Activated CD4-positive, CD25-positive, alpha-beta regulatory T cell treated with anti-CD3 and anti-CD28 coated beads, Interleukin-2, amount 50 U/mL, for 24 hours (primary cell): ENCODE measurements around the gene CHCHD5.
A peak's percentile ranks its signal among the peaks of the same experiment; 100 is the strongest.
"Not testable (repeated sequence)": the region's sequence is repeated elsewhere in the genome, so short reads cannot be mapped to it uniquely, and the experiment has no call there.

ENCODE experiments used
- ATAC-seq, 2 donors: fragments of 150-1000 bp; cut with Tn5 transposase; one replicate each; pipeline ENCODE4 v1.10.0; 2021; ENCODE audit warnings: mild to moderate bottlenecking in 1 of 2, moderate library complexity in 1 of 2

The CHCHD5 gene

DNA sequence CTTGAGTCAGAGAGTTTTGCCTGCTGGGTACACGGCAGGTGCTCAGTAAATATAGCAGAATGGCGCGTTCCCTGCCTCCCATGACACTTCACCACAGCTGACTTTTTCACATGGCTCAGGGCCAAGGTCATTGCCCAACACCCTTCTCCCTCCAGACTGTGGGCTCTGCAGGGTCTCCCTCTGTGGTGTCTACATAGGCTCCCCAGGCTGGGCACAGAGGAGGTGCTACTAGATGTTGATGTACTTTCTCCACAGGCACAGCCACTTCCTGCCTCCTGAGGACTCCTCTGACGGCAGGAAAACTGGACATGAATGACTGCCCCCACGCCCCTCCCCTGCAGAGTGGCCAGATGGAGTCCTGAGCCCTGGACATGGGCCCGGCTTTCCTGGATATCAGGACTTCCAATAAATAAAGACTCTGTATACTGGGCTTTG, 4.2 kb downstream of the CHCHD5 start:
- ATAC-seq, result no peak

DNA sequence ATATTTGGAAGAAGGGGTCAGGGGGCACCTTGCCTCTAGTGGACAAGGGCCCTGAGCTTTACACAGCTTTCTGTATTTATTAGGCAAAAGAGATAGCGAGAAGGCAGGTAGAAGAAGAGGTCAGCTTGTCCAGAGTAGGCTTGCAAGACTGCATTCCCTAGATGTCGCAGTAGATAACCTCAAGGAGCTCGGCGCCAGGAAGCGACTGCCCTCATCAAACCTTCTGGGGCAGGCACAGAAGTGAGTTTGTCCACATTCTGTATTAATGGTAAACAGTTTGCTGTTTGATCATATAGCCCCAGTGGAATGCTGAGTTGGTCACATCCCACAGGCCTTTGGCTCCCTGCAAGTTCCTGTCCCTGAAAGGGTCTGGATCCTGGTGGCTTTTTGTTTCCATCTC, 7.0 kb downstream of the CHCHD5 start:
- ATAC-seq, result no peak

DNA sequence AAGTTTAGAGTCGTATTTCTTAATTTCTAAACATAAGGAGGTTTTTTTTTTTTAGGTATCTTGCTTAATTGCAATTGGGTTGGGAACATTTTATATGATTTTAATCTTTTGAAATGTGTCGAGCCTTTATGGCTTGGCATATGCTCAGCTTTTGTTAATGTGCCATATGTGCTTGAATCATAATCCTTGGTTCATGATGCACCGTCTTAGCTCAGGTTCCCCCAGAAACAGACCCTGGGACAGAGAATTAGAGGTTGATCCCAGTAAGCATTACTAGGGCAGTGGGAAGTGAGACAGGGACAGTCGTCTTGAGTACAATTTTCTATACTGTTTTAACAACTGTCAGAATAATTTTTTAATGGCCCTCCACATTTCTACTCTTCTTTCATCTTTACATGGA, 9.3 kb downstream of the CHCHD5 start:
- no peak for ATAC-seq

DNA sequence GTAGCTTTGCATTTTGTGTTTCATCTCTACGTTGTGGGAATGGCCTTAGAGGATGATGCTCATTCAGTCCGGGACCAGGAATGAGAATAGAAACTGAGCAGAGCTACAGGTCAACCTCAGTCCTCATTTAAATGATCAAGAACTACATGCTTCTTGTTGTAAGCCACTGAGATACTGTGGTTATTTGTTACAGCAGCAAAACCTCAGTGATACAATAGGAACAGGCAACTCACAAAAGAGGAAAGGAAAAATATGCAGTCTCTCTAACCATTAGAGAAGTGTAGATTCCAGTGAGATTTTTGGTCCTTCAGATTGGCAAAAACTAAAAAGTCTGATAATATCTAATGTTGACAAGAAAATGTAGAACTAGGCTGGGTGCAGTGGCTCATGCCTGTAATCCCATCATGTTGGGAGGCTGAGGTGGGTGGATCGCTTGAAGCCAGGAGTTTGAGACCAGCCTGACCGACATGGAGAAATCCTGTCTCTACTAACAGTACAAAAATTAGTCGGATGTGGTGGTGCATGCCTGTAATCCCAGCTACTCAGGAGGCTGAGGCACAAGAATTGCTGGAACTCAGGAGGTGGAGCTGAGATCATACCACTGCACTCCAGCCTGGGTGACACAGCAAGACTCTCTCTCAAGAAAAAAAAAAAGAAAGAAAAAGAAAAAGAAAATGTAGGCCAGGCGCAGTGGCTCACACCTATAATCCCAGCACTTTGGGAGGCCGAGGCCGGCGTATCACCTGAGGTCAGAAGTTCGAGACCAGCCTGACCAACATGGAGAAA, 13.3 kb downstream of the CHCHD5 start:
- no peak for ATAC-seq

DNA sequence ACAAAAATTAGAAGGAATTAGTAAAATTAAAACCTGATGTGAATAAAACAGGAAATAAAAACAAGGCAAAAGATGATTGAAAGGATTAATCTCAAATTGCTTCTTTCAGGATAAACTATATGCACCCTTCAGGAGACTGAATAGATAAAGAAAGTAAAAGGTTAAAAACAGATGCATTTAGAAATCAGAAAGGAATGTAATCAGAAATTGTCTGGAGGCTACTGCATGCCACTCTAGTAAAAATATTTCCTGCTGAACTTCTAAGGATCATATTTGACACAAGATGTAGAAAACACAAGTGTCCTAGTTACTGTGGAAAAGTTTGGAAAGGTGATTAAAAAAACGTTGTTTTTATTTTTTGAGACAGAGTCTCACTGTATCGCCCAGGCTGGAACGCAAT, 16.2 kb downstream of the CHCHD5 start:
- ATAC-seq, result no peak

DNA sequence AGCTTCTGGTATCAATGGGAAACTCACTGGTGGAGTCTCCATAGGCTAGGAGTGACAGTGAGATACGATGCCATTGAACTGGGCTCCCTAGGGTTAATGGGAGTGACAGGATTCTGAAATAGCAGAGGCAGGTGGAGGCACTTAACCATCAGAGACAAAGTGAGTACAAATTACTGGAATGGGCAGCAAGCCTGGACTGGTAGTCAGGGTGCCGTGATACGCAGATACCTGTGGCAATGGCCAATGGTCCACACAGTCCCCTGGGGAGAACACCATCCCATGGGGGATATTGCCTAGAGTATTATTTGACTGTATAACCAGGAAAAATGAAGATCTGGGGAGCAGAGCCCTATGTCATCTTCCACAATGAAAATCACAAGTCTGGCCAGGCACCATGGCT, 17.3 kb downstream of the CHCHD5 start:
- ATAC-seq, result no peak

DNA sequence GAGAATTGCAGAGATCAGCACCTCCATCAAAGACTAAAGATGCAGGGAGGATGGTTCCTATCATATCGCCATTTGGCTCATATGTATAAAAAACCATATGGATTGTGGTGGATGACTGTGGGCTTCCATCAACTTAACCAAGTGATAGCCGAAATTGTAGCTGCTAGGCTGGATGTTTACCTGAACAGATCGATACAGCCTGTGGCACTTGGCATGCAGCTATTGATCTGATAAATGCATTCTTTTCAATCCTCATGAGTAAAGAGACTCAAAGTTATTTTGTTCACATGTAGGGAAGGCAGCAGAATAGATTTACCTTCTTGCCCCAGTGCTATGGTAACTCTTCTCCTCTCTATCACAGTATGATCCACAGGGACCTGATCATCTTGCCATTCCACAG, 18.5 kb downstream of the CHCHD5 start:
- ATAC-seq, result no peak

DNA sequence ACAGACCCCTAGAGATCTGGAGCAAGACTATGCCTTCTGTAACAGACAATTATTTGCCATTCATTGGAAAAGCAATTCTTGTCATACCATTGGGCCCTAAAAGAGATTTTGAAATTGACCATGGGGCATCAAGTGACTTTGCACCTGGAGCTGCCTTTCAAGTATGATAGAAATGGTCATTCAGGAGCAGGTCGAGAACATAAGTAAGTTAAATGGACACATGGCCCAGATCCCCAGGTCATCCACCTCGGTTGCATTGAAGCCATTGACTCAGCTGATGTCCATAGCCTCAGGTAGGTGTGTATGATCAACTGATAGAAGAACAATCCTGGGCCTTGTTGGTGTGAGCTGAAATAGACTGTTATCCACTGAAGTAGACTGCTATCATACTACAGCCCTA, 19.3 kb downstream of the CHCHD5 start:
- ATAC-seq, result no peak

DNA sequence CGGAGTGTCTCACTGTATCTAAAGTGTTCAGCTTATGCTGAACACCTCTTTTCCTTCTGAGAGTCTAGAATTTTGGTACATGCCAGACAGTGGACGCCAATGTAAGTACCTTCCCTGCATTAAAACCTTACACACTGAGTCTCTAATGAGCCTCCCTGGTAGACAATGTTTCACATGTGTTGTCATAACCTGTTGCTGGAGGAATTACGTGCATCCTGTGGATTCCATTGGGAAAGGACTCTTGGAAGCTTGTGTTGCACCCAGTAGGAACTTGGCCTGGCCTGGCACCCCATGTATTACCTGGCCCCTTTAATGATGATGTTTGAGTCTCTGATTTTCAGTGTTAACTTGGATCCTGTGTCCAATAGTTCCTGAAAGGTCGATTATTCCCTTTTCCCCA, 20.5 kb downstream of the CHCHD5 start:
- no peak for ATAC-seq

DNA sequence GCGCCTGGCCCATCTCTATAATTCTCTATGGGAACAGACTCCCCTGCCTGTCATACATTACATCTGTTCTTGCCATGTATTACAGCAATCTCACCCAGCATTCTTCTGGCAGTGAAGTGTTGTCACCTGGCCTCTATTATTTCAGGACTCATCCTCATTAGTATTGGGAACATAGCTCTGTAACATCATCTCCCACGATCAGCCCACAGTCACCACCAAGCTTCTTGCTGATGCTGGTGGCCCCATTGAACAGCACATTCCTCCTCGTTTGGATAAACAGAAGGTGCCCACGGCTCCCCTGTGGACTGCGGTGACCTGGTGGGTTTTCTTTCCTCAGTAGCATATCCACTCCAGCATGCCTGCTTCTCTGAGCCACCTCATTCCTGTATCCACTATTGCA, 21.5 kb downstream of the CHCHD5 start:
- ATAC-seq, result no peak

DNA sequence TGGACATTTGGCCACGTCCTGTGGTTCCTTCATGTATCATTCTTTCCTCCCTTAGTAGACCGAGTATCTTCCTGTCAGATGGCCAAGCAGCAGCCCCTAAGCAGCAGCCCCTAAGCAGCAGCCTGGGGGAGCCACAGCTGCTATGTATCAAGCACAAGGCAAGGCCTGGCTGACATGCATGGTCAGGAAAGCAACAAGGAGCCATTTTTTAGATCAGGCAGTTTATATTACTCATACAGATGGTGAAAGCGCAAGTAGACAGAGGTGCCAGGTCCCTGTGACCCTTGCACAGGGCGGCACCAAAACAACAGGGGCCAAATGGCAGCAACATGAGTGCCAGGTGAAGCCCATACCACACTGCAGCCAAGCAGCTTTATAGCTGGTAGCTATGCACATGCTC, 22.1 kb downstream of the CHCHD5 start:
- no peak for ATAC-seq

DNA sequence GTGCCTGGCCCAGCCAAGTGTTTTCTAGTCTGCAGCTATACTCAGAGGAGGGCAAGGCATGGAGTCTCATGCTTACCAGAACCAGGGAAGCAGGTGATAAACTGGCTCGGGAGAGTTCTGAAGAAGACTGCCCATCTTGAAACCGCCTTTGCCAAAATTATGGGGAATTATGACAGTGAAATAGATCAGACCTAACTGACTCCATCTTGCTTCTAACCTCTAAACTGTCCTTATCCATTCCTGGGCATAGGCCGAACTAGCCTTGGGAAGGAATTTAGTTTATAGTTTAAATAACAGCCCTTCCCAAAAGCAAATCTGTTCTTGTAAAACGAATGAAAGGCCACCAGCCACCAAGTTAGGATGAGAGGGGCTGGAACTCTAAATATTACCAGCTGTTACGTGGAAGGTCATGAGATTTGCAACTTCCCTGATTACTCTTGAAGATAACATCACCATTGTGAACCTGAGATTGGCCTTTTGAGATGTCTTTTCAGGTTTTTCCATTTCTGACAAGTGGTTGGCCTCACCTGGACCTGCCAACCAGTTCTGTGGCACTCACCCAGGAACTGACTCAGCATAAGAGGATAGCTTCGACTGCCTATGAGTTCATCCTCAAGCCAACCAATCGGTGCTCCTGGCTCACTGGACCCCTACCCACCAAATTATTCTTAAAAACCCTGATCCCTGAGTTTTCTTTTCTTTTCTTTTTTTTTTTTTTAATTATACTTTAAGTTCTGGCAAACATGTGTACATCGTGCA, 23.4 kb downstream of the CHCHD5 start:
- ATAC-seq, result no peak

DNA sequence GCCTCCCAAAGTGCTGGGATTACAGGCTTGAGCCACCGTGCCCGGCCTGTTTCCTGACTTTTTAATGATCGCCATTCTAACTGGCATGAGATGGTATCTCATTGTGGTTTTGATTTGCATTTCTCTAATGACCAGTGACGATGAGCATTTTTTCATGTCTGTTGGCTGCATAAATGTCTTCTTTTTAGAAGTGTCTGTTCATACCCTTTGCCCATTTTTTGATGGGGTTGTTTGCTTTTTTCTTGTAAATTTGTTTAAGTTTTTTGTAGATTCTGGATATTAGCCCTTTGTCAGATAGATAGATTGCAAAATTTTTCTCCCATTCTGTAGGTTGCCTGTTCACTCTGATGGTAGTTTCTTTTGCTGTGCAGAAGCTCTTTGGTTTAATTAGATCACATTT, 24.9 kb downstream of the CHCHD5 start:
- ATAC-seq, result not testable (repeated sequence)

DNA sequence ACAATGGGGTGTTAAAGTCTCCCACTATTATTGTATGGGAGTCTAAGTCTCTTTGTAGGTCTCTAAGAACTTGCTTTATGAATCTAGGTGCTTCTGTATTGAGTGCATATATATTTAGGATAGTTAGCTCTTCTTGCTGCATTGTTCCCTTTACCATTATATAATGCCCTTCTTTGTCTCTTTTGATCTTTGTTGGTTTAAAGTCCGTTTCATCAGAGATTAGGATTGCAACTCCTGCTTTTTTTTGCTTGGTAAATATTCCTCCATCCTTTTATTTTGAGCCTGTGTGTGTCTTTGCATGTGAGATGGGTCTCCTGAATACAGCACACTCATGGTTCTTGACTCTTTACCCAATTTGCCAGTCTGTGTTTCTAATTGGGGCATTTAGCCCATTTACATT, 27.9 kb downstream of the CHCHD5 start:
- not testable (repeated sequence) for ATAC-seq

DNA sequence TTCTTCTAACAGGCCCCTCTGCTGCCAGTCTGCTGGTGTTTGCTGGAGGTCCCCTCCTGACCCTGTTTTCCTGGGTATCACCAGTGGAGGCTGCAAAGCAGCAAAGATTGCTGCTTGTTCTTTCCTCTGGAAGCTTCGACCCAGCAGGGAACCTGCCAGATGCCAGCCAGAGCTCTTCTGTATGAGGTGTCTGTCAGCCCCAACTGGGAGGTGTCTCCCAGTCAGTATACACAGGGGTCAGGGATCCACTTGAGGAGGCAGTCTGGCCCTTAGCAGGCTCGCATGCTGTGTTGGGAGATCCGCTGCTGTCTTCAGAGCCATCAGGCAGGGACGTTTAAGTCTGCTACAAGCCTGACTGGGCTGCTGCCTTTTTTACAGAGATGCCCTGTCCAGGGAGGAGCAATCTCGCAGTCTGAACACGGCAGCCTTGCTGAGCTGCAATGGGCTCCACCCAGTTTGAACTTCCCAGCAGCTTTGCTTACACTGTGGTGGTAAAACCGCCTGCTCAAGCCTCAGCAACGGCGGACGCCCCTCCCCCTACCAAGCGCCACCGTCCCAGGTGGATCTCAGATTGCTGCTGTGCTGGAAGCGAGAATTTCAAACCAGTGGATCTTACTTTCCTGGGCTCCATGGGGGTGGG, 29.9 kb downstream of the CHCHD5 start:
- no peak for ATAC-seq

DNA sequence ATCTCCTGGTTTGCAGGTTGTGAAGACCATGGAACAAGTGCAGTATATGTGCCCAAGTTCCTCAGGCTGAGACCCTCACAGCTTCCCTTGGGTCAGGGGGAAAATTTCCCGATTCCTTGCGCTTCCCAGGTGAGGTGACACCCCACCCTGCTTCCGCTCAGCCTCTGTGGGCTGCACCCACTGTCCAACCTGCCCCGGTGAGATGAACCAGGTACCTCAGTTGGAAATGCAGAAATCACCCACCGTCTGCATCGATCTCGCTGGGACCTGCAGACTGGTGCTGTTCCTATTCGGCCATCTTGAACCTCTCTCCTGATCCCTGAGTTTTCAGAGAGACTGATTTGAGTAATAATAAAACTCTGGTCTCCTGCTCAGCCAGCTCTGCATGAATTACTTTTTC, 30.6 kb downstream of the CHCHD5 start:
- no peak for ATAC-seq

DNA sequence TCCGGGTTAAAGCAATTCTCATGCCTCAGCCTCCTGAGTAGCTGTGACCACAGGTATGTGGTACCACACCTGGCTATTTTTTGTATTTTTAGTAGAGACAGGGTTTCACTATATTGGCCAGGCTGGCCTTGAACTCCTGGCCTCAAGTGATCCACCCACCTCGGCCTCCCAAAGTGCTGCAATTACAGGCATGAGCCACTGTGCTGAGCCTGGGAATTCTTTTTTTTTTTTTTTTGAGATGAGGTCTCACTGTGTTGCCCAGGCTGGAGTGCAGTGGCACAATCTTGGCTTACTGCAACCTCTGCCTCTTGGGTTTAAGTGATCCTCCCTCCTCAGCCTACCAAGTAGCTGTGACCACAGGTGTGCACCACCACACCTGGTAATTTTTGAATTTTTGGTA, 31.4 kb downstream of the CHCHD5 start:
- ATAC-seq, result not testable (repeated sequence)

DNA sequence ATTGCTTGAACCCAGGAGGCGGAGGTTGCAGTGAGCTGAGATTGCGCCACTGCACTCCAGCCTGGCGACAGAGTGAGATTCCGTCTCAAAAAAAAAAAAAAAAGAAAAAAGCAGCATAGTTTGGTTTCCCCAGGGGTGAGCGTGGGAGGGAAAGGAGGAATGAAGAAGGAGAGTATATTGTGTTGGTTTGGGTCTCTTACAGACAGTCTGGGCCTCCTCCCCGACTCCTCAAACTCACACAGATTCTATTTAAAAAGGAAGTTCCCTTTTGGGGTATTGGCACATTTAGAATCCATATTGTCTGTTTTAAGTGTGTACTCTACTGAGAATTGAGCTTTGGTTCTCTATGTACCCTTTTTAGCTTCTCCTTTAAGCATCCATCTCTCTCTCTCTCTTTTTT, 34.0 kb downstream of the CHCHD5 start:
- no peak for ATAC-seq

DNA sequence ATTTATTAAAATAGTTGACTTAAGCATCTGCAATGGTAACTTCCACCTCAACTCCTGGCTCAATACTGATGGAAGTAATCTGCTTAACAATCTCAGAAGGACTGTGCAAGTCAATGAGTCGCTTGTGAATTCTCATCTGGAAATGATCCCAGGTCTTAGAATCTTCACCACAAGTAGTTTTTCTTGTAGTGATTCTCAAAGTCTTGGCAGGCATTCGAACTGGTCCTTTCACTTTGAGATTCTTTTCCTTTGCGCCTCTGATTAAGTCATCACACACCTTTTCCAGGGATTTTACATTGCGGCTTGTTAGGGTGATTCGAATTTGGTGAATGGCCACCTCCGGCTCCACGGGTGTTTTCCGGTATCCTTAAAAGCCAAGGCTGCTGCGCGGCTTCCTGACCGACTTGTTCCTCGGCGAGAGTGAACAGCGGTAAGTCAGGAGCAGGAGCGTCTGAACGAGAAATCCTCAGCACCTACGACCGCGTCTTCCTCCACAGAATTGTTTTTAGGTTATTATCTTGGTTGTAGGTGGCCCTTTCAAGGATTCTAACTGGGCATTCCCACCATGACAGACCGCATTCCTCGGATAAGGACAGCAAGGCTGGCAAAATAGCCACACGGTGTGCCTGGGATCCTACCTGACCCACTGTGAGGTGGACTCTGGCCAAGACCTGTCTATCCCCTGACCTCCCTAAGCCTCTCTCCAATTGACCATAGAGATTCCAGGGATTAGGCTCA, 37.5 kb downstream of the CHCHD5 start:
- no peak for ATAC-seq

DNA sequence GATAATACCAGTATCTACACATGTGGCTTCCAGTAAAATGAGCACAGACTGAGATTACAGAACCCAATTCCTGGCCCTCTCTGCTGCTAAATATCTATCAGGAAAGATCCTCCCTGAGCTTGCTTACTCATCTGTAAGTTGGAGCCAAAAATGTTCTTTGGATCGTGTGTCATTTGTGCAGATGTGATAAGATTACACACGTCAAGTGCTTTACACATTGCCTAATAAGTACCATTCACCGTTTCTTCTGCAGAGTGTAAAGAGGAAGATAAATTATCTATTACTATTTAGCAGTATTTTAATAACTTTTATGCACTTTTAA, 38.1 kb downstream of the CHCHD5 start:
- ATAC-seq, result no peak

DNA sequence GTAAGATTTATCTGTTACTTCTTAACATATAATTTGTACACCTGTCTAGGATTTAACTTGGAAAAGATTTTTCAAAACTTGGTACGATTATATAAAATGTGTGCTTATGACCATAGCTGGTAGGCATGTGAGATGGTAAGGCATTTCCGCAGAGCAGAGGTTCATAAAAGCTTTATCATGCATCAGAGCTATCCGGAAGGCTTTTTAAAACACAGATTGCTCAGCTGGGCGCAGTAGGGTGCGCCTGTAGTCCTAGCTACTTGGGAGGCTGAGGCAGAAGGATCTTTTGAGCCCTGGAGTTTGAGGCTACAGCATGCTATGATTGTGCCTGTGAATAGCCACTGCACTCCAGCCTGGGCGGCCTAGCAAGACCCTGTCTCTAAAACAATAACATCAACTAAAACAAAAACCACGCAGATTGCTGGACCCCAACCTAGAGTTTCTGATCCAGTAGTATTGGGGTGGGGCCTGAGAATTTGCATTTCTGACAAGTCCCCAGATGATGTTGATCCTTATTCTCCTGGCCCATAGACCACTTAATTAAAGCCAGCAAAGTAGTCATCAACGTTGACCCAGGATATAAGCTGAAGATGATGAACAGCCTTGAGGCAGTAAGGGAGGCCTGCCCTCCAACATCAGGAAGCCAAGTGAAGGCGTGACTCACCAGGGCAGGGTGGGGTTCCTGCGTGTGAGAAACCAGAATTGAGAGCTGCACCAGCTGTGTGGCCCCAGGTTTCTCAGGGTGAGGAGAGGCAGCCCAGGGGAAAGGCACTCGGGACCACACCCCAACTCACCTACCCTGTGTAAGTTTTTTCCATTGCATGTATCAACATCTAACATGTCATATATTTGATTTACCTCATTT, 39.7 kb downstream of the CHCHD5 start:
- ATAC-seq, result peak; percentile 95

DNA sequence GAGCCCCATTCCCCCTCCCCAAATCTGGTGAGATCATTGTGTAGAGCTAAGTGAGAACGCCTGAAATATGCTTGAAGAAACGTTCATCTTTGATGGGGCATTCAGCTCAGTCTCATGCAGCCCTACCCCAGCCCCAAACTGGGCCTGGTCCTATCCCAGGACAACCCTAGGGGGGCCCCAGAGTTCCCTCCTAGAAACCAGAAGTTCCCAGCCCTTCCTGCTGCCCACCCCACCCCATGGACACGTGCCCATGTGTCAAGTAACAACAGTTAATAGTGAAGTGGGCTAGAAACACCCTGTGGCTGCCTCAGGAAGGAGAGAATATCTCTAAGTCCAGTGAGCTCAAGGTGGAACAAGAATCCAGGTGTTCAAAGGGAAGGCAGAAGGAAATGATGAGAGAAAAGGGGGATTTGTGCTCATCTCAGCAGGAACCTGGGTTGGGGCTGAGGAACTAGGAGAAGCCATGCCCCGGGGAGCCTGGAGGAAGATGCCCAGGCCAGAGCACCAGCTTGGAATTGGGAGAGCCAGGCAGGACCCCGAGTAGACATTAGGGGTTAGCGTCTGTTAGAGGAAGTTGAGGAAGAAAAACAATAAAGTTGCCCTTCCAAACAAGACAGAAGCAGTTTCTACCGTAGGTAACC, 41.2 kb downstream of the CHCHD5 start:
- no peak for ATAC-seq
